DOHH2 (cell line): ENCODE data around the gene PLAGL1.

Experiments
- EZH2phosphoT487 ChIP-seq: fragments of 200-600 bp; sonication (generic); IDR thresholded peaks from 2 replicates; pipeline ENCODE4 v1.6.1; 2017; ENCODE audit warnings: borderline replicate concordance, mild to moderate bottlenecking, antibody characterized with exemption, low read length, moderate library complexity, mixed read lengths
- TF ChIP-seq, protein P1 (sequence below): fragments of 200-600 bp; sonication (generic); IDR thresholded peaks from one replicate; pipeline ENCODE4 v1.5.1; 2014; ENCODE audit warnings: antibody characterized with exemption, mild to moderate bottlenecking, low read depth, low read length; ENCODE audit not compliant: poor library complexity, severe bottlenecking

DNA sequence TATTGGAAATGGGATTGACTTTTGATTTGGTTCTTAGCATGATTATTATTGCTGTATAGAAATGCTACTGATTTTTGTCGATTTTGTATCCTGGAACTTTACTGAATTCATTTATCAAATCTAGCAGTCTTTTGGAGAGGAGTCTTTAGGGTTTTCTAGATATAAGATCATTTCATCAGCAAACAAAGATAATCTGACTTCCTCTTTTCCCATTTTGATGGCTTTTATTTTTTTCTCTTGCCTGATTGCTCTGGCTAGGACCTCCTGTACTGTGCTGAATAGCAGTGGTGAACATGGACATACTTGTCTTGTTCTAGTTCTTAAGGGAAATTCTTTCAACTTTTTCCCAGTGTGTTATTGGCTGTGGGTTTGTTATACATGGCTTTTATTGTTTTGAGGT, 79.2 kb downstream of the PLAGL1 start:
- no peak for TF ChIP-seq EZH2phosphoT487
- TF ChIP-seq, protein P1, sequence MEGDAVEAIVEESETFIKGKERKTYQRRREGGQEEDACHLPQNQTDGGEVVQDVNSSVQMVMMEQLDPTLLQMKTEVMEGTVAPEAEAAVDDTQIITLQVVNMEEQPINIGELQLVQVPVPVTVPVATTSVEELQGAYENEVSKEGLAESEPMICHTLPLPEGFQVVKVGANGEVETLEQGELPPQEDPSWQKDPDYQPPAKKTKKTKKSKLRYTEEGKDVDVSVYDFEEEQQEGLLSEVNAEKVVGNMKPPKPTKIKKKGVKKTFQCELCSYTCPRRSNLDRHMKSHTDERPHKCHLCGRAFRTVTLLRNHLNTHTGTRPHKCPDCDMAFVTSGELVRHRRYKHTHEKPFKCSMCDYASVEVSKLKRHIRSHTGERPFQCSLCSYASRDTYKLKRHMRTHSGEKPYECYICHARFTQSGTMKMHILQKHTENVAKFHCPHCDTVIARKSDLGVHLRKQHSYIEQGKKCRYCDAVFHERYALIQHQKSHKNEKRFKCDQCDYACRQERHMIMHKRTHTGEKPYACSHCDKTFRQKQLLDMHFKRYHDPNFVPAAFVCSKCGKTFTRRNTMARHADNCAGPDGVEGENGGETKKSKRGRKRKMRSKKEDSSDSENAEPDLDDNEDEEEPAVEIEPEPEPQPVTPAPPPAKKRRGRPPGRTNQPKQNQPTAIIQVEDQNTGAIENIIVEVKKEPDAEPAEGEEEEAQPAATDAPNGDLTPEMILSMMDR, result no peak
